Mesendoderm (in vitro differentiated cells): ENCODE data around the gene CACNB1.

Source experiments
- DNase-seq: peaks from one replicate; pipeline ENCODE4 v3.0.0; 2013
- H2AK5ac ChIP-seq: 2 replicates; pipeline ENCODE4 v1.6.1; 2013; ENCODE audit warnings: low read length, inconsistent platforms
- H2BK120ac ChIP-seq: 2 replicates; pipeline ENCODE4 v1.6.1; 2013; ENCODE audit warnings: low read depth, mild to moderate bottlenecking, low read length, moderate library complexity, mixed read lengths
- H2BK15ac ChIP-seq: replicated peaks from 2 replicates; pipeline ENCODE4 v1.6.1; 2013; ENCODE audit warnings: low read depth, mild to moderate bottlenecking, moderate library complexity
- H2BK5ac ChIP-seq: 2 replicates; pipeline ENCODE4 v1.6.1; 2013; ENCODE audit warnings: low read length, inconsistent platforms
- H3K18ac ChIP-seq: 2 replicates; pipeline ENCODE4 v1.6.1; 2013; ENCODE audit warnings: mild to moderate bottlenecking, low read length, mixed read lengths
- H3K23ac ChIP-seq: one replicate; pipeline ENCODE4 v1.6.1; 2013; ENCODE audit warnings: low read length
- H3K27ac ChIP-seq: 2 replicates; pipeline ENCODE4 v1.5.1; 2013; ENCODE audit warnings: low read depth, mild to moderate bottlenecking, inconsistent platforms, low read length, moderate library complexity
- H3K27me3 ChIP-seq: 2 replicates; pipeline ENCODE4 v1.6.1; 2013; ENCODE audit warnings: low read length, control low read depth, mild to moderate bottlenecking, inconsistent platforms; ENCODE audit not compliant: insufficient read depth, poor library complexity
- H3K36me3 ChIP-seq: 2 replicates; pipeline ENCODE4 v1.6.1; 2013; ENCODE audit warnings: low read length, inconsistent platforms; ENCODE audit not compliant: control insufficient read depth, insufficient read depth
- H3K4ac ChIP-seq: one replicate; pipeline ENCODE4 v1.6.1; 2013; ENCODE audit warnings: low read depth, mild to moderate bottlenecking, low read length, moderate library complexity
- H3K4me1 ChIP-seq: 2 replicates; pipeline ENCODE4 v1.6.1; 2013; ENCODE audit warnings: low read depth, low read length, inconsistent platforms; ENCODE audit not compliant: control insufficient read depth
- H3K4me2 ChIP-seq: 2 replicates; pipeline ENCODE4 v1.6.1; 2013; ENCODE audit warnings: low read length
- H3K4me3 ChIP-seq: 2 replicates; pipeline ENCODE4 v1.5.1; 2013; ENCODE audit warnings: mild to moderate bottlenecking, low read length
- H3K56ac ChIP-seq: one replicate; pipeline ENCODE4 v1.6.1; 2013; ENCODE audit warnings: low read length
- H3K79me1 ChIP-seq: 2 replicates; pipeline ENCODE4 v1.6.1; 2013; ENCODE audit warnings: low read length, inconsistent platforms
- H3K79me2 ChIP-seq: 2 replicates; pipeline ENCODE4 v1.6.1; 2013; ENCODE audit warnings: mild to moderate bottlenecking, low read length; ENCODE audit not compliant: control insufficient read depth, insufficient read depth
- H3K9ac ChIP-seq: 2 replicates; pipeline ENCODE4 v1.6.1; 2013; ENCODE audit warnings: low read length, inconsistent platforms
- H4K5ac ChIP-seq: one replicate; pipeline ENCODE4 v1.6.1; 2013; ENCODE audit warnings: low read length
- H4K8ac ChIP-seq: one replicate; pipeline ENCODE4 v1.6.1; 2013; ENCODE audit warnings: low read depth, mild to moderate bottlenecking, control low read depth, low read length, moderate library complexity
- WGBS: extraction: QIAGEN DNeasy Blood & Tissue Kit; methylation state at CpG from one replicate; pipeline ENCODE4 v1.1.7; 2013; ENCODE audit warnings: low lambda C conversion rate, missing lambda C conversion rate; ENCODE audit not compliant: insufficient coverage; ENCODE audit errors: extremely low coverage; 5-methylcytosine and 5-hydroxymethylcytosine counted together

CACNB1 gene

GRCh38 chr17:39200957-39201510 is 3.6 kb upstream of the CACNB1 start:
- Histone ChIP-seq H3K27ac (no peak overlapping the region), H3K79me1 (peaks cover 13% of the 10 kb centered on the region), H2AK5ac (no peak overlapping the region), H3K4ac (peak overlapping the region; percentile 77), H3K18ac (no peak overlapping the region), H3K4me3 (peak overlapping the region; percentile 95), H3K79me2 (peaks cover 28% of the 10 kb centered on the region), H2BK120ac (no peak overlapping the region), H3K56ac (peak overlapping the region; percentile 89), H3K23ac (no peak overlapping the region), H3K9ac (peak overlapping the region; percentile 99), H3K4me2 (peak overlapping the region; percentile 90), H3K27me3 (no peaks in the 10 kb centered on the region), H4K8ac (no peak overlapping the region), H4K5ac (peak overlapping the region; percentile 77), H2BK15ac (no peak overlapping the region), H3K4me1 (peaks cover 3% of the 10 kb centered on the region), H3K36me3 (peaks cover 16% of the 10 kb centered on the region), H2BK5ac (no peak overlapping the region)
- WGBS, result no CpG with 5 or more reads among the region's 11 CpGs
- DNase-seq, result no peak

- H4K8ac ChIP-seq, result no peak within 1 kb of the TSS
- H2BK15ac ChIP-seq, result no peak within 1 kb of the TSS
- peaks cover 16% of the 10 kb centered on the region for H3K36me3 ChIP-seq
- peak within 1 kb of the TSS; percentile 54 for H2BK5ac ChIP-seq
- H3K79me2 ChIP-seq, result peaks cover 34% of the 10 kb centered on the region
- no peak for DNase-seq
- H2AK5ac ChIP-seq, result peak within 1 kb of the TSS; percentile 31
- H4K5ac ChIP-seq, result peak within 1 kb of the TSS; percentile 77
- WGBS, result no CpG with 5 or more reads among the region's 52 CpGs
- H3K4me1 ChIP-seq, result peaks cover 9% of the 10 kb centered on the region
- peak within 1 kb of the TSS; percentile 47 for H2BK120ac ChIP-seq
- no peaks in the 10 kb centered on the region for H3K27me3 ChIP-seq
- H3K9ac ChIP-seq, result peak within 1 kb of the TSS; percentile 99
- peak within 1 kb of the TSS; percentile 96 for H3K18ac ChIP-seq
- H3K4me3 ChIP-seq, result peak within 1 kb of the TSS; percentile 95
- peak within 1 kb of the TSS; percentile 59 for H3K23ac ChIP-seq
- peak within 1 kb of the TSS; percentile 77 for H3K4ac ChIP-seq
- peaks cover 20% of the 10 kb centered on the region for H3K79me1 ChIP-seq
- peak within 1 kb of the TSS; percentile 90 for H3K4me2 ChIP-seq
- peak within 1 kb of the TSS; percentile 17 for H3K27ac ChIP-seq
- H3K56ac ChIP-seq, result peak within 1 kb of the TSS; percentile 91
Observed at GRCh38 chr17:39200070-39200879, 2.8 kb upstream of the CACNB1 start, which contains the start of gene RPL19. Gene RPL19, plus strand, starts transcription at chr17:39200283. Its CDS starts 62 bp downstream, at chr17:39200345.

- Histone ChIP-seq H3K36me3 (peaks cover 16% of the 10 kb centered on the region), H3K4me3 (peak overlapping the region; percentile 33), H3K27me3 (no peaks in the 10 kb centered on the region), H3K23ac (no peak overlapping the region), H3K79me2 (peaks cover 34% of the 10 kb centered on the region), H3K4me2 (peak overlapping the region; percentile 69), H2AK5ac (no peak overlapping the region), H2BK120ac (no peak overlapping the region), H3K9ac (peak overlapping the region; percentile 82), H3K56ac (peak overlapping the region; percentile 91), H3K4ac (peak overlapping the region; percentile 73), H3K27ac (peak overlapping the region; percentile 17), H3K4me1 (peaks cover 13% of the 10 kb centered on the region), H2BK15ac (no peak overlapping the region), H2BK5ac (no peak overlapping the region), H3K79me1 (peaks cover 20% of the 10 kb centered on the region), H4K5ac (peak overlapping the region; percentile 68), H3K18ac (no peak overlapping the region), H4K8ac (no peak overlapping the region)
- DNase-seq, result peak; percentile 97
- no CpG with 5 or more reads among the region's 10 CpGs for WGBS
Observed at GRCh38 chr17:39199820-39200069, 2.3 kb upstream of the CACNB1 start.

- Histone ChIP-seq H3K4me1 (peaks cover 13% of the 10 kb centered on the region), H3K4me2 (peak overlapping the region; percentile 46)
- DNase-seq, result no peak
Observed at GRCh38 chr17:39198186-39198566, 707 bp upstream of the CACNB1 start.

GRCh38 chr17:39196808-39197291 is 619 bp downstream of the CACNB1 start:
- Histone ChIP-seq H3K9ac (peak overlapping the region; percentile 76), H3K4me1 (peaks cover 13% of the 10 kb centered on the region), H3K4me2 (peak overlapping the region; percentile 79), H3K79me1 (peaks cover 24% of the 10 kb centered on the region), H2BK5ac (no peak overlapping the region), H4K5ac (no peak overlapping the region), H3K4ac (peak overlapping the region; percentile 18), H3K36me3 (peaks cover 9% of the 10 kb centered on the region), H3K4me3 (peak overlapping the region; percentile 53), H3K23ac (no peak overlapping the region), H4K8ac (no peak overlapping the region), H3K18ac (no peak overlapping the region), H3K79me2 (peaks cover 29% of the 10 kb centered on the region), H3K56ac (peak overlapping the region; percentile 92), H2AK5ac (no peak overlapping the region), H3K27me3 (no peaks in the 10 kb centered on the region), H2BK15ac (no peak overlapping the region), H3K27ac (no peak overlapping the region), H2BK120ac (no peak overlapping the region)
- no CpG with 5 or more reads among the region's 30 CpGs for WGBS
- DNase-seq, result no peak

More at GRCh38 chr17:39198186-39198566, 707 bp upstream of the CACNB1 start:
- Histone ChIP-seq H3K18ac (peak overlapping the region; percentile 68), H2BK5ac (no peak overlapping the region), H3K36me3 (peaks cover 14% of the 10 kb centered on the region), H2BK120ac (no peak overlapping the region), H3K79me2 (peaks cover 34% of the 10 kb centered on the region), H3K27me3 (no peaks in the 10 kb centered on the region), H4K8ac (peak overlapping the region; percentile 81), H2BK15ac (no peak overlapping the region), H3K4me3 (no peak overlapping the region), H3K9ac (peak overlapping the region; percentile 73), H4K5ac (no peak overlapping the region), H3K79me1 (peaks cover 28% of the 10 kb centered on the region), H3K4ac (peak overlapping the region; percentile 71), H3K56ac (peak overlapping the region; percentile 84), H3K27ac (no peak overlapping the region), H3K23ac (no peak overlapping the region), H2AK5ac (peak overlapping the region; percentile 37)
- WGBS, result no CpG with 5 or more reads among the region's 4 CpGs
